ENCODE results near the gene C1orf159. TPM values are rescaled to one million over a fixed set of nuclear protein-coding genes. Genes with fewer than 3 reads are reported as not detected.

C1orf159 gene
- total and polyA plus RNA-seq, 9 of the 15 experiments (the other 6 are each of a cell fraction or from before 2014, with no cell fraction given) = 0.28 to 54.9 (median 10.6) TPM

- Histone ChIP-seq H3K9ac (ENCODE audit: insufficient read depth in 1 of 2, low read depth in 2 of 2, low read length in 2 of 2) (no peak overlapping the region), H3K4me3 (no peak overlapping the region), H3K79me2 (ENCODE audit: control insufficient read depth, insufficient read depth, low read length) (peaks cover 74% of the 10 kb centered on the region), H3K4me1 (replicated peaks in 1 of 2; ENCODE audit: control insufficient read depth in 2 of 2, insufficient read depth in 2 of 2, low read length in 2 of 2) (peaks cover 14 to 50% of the 10 kb centered on the region in 2 experiments; a peak in 4 of 5 replicates), H3K27me3 (ENCODE audit: control insufficient read depth in 2 of 2, insufficient read depth in 2 of 2, low read length in 2 of 2) (peaks cover 3% of the 10 kb centered on the region in 2 experiments; a peak in 3 of 5 replicates), H3K9me1 (ENCODE audit: control insufficient read depth, insufficient read depth, low read length) (no peaks in the 10 kb centered on the region), H3K36me3 (ENCODE audit: control insufficient read depth, insufficient read depth, low read length) (peaks cover 28% of the 10 kb centered on the region), H3K9me3 (replicated peaks; ENCODE audit: control insufficient read depth, insufficient read depth, low read depth, low read length) (peaks cover 27% of the 10 kb centered on the region), H2AFZ (ENCODE audit: low read depth, low read length) (no peak overlapping the region), H4K20me1 (replicated peaks; ENCODE audit: control insufficient read depth, insufficient read depth, low read length) (no peaks in the 10 kb centered on the region), H3K27ac (ENCODE audit: extremely low read depth, low read depth, low read length) (no peak overlapping the region), H3K4me2 (ENCODE audit: insufficient read depth, low read length) (no peak overlapping the region)
- intact Hi-C loops (cut with micrococcal nuclease) = no loop called here
- BruUV-seq (replicated peaks) = no TSS peak
- no peak for FAIRE-seq
- no peak for DNase-seq (ENCODE audit: extremely low read depth in 1 of 4, low spot score in 3 of 4)
- ATAC-seq = no peak
- POLR2A ChIA-PET = interaction anchor here (0.5 to 1.1 kb wide), 5 partner anchors 23 to 114 kb away, joined by 3 to 4 read pairs (median 3); no protein-coding TSS in a partner anchor
- in situ Hi-C loops (cut with MboI) = no loop called here
- 99% methylated on average over 22 of the region's 30 CpGs for WGBS (ENCODE audit: insufficient coverage, low coverage, missing lambda C conversion rate)
- CTCF ChIA-PET (ENCODE audit: low intra/inter-chr PET ratio) = no interaction called here
- TF ChIP-seq ZFX (CRISPR knock-in tag; IDR thresholded peaks at IDR 0.05) (no peak), XRCC4 (IDR thresholded peaks at IDR 0.05; ENCODE audit: extremely low read depth, insufficient read depth, insufficient read length) (no peak), HNRNPK (IDR thresholded peaks at IDR 0.05; ENCODE audit: low read depth, low read length, poor library complexity, severe bottlenecking) (no peak), KAT8 (IDR thresholded peaks at IDR 0.05; ENCODE audit: low read depth) (no peak), CTCFL (IDR thresholded peaks at IDR 0.05; ENCODE audit: borderline replicate concordance, insufficient read depth, low read depth, low read length, poor library complexity, severe bottlenecking) (no peak), HOXB6 (CRISPR knock-in tag; IDR thresholded peaks at IDR 0.05; ENCODE audit: borderline replicate concordance) (no peak), JUND (IDR thresholded peaks at IDR 0.05; ENCODE audit: borderline replicate concordance, low read depth, low read length) (no peak), JUND (tag; IDR thresholded peaks at IDR 0.05; ENCODE audit: borderline replicate concordance, low read depth, low read length) (no peak), ZNF785 (CRISPR knock-in tag; IDR thresholded peaks at IDR 0.05) (no peak), YY1 (IDR thresholded peaks at IDR 0.05; ENCODE audit: borderline replicate concordance in 1 of 3, control insufficient read depth in 1 of 3, extremely low read depth in 1 of 3, insufficient read depth in 3 of 3, insufficient read length in 1 of 3, insufficient replicate concordance in 2 of 3, low read depth in 1 of 3, low read length in 2 of 3) (peak in 1 of 3 experiments; percentile 25)
Observed at GRCh38 chr1:1112237-1112985, 3.5 kb downstream of the C1orf159 start.
